Uterus (tissue), 2 donors: ENCODE measurements around the gene HEPACAM2.

Experiments used
- CTCF ChIP-seq, 4 experiments: fragments of 200-600 bp in 2 of 4; fragments of 450-650 bp in 2 of 4; sonication (generic) in 2 of 4; IDR thresholded peaks; one replicate each; pipeline ENCODE4 v1.5.1; 2016 to 2019; ENCODE audit warnings: antibody characterized with exemption in 4 of 4, mild to moderate bottlenecking in 2 of 4, moderate library complexity in 1 of 4
- POLR2A ChIP-seq, 2 donors: fragments of 450-650 bp; IDR thresholded peaks; one replicate each; pipeline ENCODE4 v1.6.1; 2016; ENCODE audit warnings: antibody characterized with exemption in 2 of 2, mild to moderate bottlenecking in 1 of 2, moderate library complexity in 1 of 2

- no peak for TF ChIP-seq CTCF (IDR thresholded peaks at IDR 0.05)
- no peak for TF ChIP-seq POLR2A (IDR thresholded peaks at IDR 0.05)
Observed at GRCh38 chr7:93165447-93165846, 60.8 kb downstream of the HEPACAM2 start.
